ENCODE measurements around the gene SYNDIG1.

DNA sequence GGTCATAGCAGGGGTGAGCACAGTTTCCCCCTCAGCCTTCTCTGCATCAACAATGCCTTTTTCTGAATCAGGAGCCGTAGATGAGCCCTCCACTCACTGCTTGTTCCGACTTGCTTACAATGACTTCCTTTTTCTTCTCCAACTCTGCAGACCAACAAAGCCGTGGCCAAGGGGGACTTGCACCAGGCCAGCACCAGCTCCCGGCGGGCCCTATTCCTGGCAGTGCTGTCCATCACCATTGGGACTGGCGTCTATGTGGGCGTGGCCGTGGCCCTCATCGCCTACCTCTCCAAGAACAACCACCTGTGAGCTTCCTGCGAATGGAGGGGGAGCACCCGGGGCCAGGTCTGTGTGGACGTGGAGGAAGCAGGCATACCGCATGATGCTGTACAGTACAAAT is 195.8 kb downstream of the SYNDIG1 start:
- no peak for TF ChIP-seq ARNT (IDR thresholded peaks at IDR 0.05)
- TF ChIP-seq HDGF (IDR thresholded peaks at IDR 0.05; ENCODE audit: borderline replicate concordance) = no peak
